Hematopoietic multipotent progenitor cell treated with erythropoietin and hydrocortisone succinate and interleukin-3 and kit ligand, for 6 days (in vitro differentiated cells): Measurements from ENCODE around the gene SH2D3C.
"Not testable (repeated sequence)": the region's sequence is repeated elsewhere in the genome, so short reads cannot be mapped to it uniquely, and the experiment has no call there.

Experiments used
- DNase-seq: peaks from one replicate; pipeline ENCODE4 v3.0.0-alpha.2; 2015

The SH2D3C gene

DNA sequence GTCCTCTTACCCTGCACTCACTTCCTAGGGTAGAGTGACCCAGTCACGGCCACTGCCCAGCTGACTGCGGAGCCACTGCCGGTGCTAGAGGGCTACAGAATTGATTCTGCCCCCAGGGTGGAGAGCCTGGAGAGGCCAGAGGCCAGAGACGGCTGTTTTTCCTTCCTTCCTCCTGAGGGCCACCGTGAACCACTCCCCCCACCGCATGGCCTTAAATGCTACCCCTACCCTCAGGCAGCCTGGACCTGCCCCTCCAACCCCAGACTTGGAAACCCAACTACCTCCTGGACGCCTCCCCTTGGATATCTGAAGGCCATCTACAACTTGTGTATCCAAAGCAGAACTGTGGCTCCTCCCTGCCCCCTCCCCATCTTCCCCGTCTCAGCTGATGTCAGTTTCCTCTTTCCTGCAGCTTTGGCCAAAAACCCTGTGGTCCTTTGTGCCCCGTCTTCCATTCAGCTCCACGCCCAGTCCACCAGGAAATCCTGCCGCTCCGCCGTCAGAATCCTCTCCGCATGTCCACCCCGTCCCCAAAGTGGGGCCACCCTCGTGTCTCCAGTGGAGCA is 16.3 kb downstream of the SH2D3C start:
- DNase-seq, result peak; percentile 34

DNA sequence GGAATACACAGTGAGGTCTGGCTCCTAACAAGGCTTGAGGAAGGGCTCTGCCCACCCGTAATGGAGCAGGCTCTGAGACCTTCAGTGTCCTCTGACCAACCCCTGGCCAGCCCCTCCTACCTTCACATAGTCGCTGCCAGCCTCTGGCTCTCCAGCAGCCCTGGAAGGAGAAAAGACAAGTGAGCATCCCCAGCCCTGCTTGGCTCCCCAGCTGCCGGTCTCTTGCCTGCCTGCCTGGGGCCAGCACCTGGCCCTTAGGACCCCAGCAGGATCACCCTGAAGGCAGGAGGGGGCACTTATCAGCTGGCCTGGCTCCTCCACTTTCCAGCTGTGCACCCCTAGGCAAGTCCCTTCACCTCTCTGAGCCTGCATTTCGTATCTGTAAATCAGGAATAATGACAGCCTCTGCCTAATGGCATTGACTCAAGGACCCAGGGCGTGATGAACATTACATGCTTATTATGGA is 16.9 kb downstream of the SH2D3C start:
- no peak for DNase-seq

DNA sequence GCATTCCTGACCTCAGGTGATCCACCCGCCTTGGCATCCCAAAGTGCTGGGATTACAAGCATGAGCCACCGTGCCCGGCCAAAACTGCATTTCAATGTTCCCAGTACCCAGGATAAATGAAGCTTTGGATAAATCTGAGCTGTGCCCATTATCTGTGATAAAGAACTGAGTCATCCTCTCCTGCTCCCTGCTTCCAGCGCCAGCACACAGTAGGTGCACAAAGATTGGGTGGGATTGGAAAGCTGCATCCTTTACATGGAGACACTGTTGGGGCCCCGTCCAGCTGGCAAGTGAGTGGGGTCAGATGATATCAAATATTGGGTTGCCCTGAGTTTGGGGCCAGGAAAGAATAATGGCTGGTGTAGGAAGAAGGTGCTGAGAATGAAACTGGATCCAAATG is 17.4 kb downstream of the SH2D3C start:
- DNase-seq, result no peak

DNA sequence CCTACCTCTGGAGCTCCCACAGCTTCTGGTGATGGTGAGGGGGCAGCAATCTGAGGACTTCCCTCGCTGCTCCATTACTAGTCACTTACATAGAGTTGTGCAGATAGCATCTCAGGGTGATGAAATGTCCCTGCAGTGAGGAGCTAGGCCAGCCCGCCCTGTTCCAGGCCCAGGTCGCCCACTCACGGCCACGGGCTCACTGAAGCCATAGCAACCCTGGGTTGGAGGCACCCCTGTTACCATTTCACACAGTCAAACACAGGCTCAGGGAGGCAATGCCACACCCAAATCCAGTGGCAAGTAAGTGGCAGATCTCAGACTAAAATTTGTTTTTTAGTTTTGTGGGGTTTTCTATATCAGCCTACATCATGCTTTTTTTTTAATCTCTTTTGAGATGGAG is 19.6 kb downstream of the SH2D3C start:
- DNase-seq, result peak; percentile 63

DNA sequence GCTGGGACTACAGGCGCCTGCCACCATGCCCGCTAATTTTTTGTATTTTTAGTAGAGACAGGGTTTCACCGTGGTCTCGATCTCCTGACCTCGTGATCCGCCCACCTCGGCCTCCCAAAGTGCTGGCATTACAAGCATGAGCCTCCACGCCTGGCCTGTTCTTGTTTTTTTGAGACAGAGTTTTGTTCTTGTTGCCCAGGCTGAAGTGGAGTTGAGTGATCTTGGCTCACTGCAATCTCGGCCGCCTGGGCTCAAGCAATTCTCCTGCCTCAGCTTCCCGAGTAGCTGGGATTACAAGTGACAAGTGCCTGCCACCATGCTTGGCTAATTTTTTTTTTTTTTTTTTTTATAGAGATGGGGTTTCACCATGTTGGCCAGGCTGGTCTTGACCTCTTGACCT is 21.7 kb downstream of the SH2D3C start:
- not testable (repeated sequence) for DNase-seq

DNA sequence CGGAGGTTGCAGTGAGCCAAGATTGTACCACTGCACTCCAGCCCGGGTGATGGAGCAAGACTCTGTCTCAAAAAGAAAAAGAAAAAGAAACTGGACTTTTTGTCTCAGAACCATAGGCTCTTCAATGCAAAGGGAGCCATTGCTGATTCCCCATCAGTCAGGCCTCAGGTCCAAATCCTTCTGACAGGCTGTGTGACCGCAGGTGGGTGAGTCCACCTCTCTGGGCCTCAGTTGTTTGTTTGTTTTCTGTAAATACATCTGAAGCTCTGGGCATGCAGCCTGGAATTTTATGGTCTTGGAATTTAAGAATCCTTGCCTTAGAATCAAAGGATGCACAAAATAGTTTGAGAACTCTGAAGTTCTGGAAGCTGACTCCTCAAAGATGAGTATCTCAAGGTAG is 22.2 kb downstream of the SH2D3C start:
- DNase-seq, result no peak

DNA sequence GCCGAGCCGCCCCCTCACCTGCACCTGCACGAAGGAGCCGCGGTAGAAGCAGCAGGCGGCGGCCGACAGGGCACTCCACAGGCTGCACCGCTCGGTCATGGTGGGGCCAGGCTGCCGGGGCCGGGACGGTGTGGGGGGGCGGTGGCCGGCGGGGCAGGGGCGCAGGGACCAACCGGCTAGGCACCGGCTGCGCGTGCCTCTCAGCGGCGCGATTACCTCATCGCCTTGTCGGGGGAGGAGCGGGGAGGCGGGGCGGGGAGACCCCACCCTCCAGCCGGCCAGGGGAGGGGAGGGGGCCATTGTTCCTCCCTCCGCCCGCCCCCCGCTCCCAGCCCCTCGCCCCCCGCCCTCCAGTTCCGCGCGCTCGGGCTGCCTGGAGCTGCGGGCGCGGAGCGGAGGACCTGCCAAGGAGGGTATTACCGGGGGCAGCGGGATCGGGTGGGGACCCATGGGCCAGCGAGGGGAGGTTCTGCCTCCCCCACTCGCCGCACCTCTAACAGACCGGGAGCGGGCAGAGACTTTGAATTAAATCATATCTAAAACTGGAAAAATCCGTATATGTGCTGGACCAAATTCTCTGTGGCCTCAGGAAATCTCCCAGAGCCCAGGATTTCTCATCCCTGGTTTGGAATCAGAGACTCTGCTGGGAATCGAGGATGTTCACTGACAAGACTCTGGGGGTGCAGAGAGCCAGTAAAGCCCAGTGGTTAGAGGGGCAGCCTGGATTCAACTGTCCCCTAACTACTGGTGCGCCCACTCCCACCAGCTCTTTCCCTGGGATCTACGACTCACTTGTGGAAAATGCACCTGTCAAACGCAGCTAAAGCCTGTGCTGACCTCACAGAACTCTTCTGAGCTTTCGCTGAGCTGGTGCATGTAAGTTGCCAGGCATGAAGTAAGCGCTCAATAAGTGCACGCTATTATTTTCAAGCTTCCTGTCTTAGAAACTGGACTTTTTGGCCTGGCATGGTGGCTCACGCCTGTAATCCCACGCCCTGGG is 23.1 kb downstream of the SH2D3C start:
- DNase-seq, result no peak

DNA sequence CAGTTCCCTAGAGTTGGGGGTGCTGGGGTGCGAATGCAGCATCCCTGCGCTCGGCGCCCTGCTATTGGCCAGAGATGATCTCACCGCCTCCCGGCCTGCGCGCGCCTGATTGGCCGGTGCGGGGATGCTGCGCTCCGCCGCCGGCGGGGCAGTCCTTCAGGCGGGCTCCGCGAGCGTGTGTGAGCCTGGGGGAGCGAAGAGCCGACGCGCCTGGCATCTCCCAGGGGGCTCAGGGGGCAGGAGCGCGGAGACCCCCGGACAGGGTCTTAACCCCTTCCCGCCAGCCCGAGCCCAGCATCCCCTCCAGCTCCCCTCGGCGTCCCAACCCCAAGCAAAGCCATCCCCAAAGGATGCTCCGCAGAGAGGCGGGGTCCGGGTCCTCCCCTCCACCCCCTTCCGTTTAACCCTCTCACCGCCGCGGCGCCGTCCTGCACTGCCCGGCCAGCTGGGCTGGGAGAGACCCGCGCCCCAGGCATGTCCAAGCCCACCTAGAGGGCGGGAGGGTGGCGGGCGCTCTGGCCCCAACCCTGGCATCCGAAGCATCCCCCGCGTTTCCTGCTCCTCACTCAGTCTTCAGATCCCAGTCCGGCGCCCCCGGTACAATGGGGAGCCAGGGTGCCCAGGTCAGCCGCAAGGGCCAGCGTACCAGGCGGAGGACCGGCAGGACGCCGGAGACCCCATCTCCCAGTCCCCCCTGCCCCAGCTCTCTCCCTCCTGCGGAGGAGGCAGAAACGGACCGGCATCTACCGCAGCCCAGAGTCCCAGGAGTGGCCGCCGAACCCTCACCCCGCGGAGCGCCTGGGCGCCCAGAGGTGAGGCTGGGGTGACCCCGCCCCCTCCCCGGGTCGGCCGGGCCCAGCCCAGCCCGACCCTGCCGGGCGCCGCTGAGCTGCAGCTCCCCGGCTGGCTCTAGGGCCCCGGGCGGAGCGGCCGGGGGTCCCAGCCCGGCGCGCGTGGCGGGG is 24.1 kb downstream of the SH2D3C start:
- DNase-seq, result no peak

DNA sequence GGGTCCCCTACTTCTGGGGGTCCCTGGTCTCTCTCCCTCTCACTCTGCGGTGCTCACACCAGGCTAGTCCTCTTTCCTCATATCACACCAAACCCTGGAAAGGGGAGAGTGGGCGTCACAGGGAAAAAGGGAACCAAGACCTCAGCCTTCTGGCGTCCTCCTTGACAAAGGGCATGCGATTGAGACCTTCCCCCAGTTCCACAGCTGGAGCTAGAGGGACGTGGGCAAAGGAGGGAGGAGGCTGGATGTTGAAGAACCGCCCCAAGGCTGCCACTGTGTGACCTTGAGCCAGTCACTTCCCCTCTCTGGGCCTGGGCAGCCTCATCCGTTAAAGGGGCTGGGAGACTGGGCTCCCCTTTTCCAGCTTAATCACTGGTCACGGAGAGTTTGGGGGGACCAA is 24.8 kb downstream of the SH2D3C start:
- DNase-seq, result no peak

DNA sequence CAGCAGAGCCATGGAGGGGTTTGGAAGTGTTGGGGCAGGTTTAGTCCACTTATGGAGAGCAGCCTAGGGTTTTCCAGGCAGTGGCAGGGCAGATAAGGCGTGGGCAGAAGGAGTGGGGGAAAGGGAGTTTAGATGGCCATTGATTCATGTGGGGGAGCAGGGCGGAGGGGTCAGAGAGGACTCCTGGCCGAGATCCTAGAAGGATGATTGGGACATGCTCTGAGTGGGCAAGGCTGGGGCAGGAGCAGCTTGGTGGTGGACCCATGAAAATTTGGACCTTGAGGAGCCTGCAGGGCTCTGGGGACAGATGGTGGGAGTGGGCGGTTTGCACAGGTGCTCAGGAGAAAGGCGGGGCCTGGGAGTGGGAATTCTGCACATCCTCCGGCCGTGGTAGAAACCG is 25.3 kb downstream of the SH2D3C start:
- no peak for DNase-seq

DNA sequence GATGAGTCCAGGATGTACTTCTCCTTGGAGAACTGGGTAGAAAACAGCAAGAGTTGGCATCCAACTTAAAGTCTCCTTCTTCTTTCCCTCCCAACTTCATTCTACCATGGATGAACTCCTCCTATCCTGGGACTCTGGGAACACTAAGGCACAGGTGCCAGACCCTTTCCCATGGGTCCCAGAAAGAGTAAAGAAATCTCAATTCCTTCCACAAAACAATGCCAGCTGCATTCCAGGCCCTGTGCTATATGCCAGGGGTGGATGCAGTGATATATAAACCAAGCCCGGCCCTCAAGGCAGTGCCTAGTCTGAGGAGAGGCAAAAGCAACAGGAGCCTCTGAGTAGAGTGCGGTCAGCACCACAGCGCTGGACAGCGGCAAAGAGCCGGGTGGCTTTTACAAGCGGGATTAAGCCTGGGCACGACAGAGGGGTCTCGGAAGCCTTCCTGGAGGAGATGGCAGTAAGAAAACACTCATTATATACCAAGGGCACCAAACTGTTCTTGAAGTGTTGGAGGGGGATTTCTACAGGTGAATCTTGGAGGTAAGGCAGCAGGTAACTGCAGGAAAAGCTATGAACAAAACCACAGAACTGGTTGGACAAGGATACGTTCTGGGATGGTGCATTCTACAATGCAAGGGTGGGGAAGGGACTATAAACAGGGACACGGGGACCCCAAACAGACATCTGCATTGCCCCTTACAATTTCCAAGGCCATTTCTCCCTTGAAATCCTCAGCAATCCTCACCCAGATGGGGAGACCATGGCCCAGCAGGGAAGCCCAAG is 27.0 kb downstream of the SH2D3C start:
- DNase-seq, result peak; percentile 49

DNA sequence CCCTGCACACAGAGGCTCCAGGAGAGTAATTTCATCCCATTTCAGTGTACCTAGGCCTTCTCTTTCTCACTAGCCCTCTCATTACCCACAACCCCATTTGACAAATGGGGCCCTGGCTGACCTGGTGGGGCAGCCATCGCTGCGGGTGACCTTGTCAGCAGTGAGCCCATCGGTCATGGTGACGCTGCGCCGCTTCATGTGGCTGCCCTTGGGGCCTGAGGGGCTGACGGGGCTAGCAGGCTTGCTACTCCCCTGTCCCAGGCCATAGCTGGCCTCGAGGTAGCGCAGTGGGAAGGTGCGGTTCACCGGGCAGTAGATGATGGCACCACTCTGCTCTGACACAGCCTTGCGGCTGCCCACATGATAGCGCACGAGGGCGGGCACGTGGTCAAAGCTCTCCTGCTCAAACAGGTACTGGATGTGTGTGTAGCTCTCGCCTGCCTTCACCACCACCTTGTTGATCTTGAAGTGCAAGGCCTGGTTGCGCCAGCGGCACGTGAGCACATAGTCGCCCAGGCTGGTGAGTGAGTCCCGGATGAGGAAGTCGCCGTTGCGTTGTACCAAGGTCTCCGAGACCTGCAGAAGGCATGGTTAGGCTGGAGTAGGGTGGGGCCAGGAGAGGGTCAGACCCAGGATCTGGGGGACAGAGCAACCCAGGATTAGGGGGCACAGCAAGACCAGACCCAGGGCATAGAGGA is 29.2 kb downstream of the SH2D3C start:
- no peak for DNase-seq

DNA sequence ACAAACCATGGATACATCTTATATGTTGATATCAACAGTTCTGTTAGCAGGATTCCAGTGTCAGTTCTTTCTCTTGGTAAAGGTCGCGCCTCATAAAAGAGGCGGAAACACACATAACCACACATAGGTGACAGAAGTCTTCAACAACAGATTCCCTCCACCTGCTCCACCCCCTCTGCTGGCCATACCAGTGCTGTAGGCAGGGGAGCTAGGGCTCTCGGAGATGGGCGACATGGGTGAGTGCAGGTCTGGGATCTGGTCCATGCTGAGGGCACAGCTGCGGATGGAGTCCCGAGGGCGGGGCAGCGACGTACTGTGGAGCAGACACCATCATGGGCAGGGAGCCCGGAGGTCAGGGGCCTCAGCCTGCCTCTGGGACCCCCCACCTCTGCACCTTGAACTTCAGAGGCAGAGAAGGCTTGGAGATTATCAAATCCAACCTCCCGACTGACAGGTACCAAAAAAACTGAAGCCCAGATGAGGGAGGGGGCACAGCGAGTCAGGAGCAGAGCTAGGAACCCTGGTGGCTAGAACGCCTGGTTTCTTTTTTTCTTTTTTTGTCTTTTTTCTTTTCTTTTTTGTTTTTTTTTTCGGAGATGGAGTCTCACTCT is 31.4 kb downstream of the SH2D3C start:
- DNase-seq, result no peak

DNA sequence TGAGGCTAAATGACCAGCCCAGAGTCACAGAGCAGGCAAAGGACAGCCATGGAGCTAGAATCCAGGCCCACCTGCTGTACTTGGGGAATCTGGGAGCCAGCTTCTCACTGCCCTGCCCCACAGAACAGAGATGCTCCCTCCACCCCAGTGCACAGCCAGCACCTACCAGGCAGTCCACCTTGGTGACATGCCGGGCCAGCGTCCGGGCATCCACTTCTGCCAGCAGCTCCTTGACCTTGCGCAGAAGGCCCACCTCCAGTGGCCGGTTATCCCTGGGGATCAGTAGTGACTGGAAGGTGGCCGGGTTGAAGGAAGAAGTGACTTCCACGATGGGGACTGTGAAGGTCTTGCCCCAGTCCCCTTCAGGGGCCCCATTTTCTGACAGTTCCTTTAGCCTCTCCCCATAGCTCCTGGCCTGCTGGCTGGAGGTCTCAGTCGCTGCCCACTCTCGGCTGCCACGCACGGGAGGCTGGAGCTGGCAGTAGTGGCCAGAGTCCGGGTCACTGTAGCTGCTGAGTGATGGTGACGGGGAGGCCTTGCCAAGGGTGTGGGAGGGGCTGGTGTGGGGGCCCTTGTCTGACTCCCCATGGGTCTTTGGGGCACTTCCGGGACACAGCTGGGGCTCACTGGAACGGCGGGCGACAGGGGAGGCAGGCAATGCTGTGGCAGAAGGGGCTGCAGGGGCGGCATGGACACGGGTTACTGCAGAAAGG is 33.9 kb downstream of the SH2D3C start:
- no peak for DNase-seq

DNA sequence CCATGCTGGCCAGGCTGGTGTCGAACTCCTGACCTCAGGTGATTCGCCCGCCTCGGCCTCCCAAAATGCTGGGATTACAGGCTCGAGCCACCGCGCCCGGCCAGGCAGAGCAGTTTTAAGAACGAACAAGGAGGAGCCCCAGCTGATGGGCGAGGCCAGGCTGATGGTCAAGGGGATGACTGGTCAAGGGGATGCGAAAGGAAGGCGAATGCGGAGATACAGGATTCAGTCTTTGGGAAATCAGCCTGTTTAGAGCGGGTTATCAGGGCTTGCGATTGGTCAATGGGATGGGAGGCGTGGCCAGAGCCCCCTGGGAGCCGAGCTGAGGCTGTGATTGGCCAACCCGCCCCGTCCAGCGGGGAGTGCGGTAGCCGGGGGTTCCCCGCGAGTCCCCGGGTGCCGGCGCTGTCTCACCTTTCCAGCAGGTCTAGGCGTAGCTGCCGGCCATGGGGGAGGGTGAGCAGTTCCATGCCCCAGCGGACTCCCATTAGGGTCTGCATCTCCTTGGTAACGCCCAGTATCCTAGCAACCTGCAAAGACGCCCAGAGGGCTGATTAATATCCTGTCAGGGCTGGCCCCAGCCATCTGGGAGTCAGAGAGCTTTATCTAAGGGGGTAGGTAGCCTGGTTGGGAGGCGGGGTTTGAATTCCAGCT is 35.9 kb downstream of the SH2D3C start:
- peak; percentile 44 for DNase-seq

DNA sequence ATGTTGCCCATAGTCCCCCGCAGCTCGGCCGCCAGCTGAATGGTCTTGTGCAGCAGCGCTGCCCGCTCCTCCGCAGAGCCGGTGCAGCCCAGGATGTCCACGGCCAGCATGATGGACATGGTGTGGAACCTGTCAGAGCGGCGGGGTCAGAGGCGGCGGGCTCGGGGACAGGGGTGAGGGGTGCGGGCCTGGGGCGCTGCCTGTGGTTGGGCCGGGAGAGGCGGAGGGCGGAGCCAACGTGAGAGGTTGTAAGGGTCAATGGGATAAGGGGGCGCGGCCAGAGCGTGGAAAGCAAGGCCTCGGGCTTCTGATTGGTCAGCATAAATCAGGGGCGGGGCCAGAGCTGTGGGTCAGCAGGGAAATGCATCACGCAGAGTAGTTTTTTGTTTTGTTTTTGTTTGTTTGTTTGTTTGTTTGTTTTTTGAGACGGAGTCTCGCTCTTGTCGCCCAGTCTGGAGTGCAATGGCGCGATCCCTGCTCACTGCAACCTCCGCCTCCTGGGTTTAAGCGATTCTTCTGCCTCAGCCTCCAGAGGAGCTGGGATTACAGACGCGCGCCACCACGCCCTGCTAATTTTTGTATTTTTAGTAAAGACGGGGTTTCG is 36.5 kb downstream of the SH2D3C start:
- no peak for DNase-seq

DNA sequence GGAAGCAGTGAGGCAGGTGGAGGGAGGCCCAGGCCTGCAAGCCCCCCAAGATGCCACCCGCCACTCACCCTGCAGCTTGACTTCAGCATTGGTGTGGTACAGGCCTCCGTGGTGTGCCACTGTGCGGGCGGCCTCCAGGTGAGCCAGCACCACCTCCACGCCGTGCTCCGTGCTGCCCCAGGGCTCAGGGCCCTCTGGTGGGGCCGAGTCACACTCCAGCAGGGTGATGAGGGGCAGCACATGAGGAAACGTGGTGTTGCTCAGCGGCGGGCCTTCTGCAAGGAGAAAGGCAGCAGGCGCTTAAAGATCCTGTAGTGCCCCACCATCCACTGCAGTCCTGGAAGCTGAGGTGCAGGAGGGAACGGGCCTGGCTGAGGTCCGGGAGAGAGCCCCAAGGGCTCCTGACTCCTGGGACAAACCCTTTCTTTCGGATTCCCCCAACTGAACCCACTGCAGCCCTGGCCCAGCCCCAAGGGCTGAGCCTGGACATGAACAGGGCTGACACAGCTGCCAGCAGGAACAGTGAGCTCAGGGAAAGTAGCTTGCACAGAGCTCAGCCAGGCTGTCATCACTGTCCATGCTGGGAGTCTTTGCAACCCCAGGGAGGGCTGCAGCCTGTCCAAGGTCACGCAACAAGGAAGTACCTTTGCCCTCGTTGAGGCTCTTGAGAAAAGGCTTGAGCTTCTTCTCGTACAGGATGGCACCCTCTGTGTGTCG is 38.7 kb downstream of the SH2D3C start:
- no peak for DNase-seq

DNA sequence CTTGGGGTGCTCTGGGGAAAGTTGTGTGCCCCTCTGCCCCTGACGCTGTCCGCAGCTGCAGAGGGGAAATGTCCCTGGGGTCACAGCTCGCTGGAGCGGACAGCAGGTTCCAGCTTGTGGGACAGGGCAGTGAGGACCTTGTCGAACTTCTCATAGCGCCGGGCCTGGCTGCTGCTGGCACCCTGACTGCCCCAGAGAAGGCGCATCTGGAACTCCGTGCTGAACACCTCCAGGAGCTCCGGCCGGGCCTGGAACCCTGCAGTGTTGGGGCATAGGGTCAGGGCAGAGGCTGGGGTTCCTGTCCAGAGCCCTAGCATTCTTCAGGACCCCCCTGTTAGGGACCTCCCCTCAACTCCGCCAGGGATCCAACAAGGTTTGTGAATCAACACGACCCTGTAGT is 39.8 kb downstream of the SH2D3C start:
- no peak for DNase-seq
